Subcutaneous abdominal adipose tissue (tissue), 5 donors: Measurements from ENCODE around the gene SLCO1A2.

ENCODE experiments used
- H3K27ac ChIP-seq: one replicate; pipeline ENCODE4 v1.7.0; 2013; ENCODE audit warnings: low read depth, mild to moderate bottlenecking, inconsistent platforms, low read length, moderate library complexity
- H3K27me3 ChIP-seq, 5 donors: one replicate each; pipeline ENCODE4 v1.7.0; 2013; ENCODE audit warnings: low read length in 5 of 5, inconsistent platforms in 1 of 5; ENCODE audit not compliant: control insufficient read depth in 5 of 5, insufficient read depth in 4 of 5
- H3K36me3 ChIP-seq, 5 donors: one replicate each; pipeline ENCODE4 v1.7.0; 2013; ENCODE audit warnings: low read length in 5 of 5; ENCODE audit not compliant: control insufficient read depth in 5 of 5, insufficient read depth in 5 of 5
- H3K4me1 ChIP-seq, 5 donors: one replicate each; pipeline ENCODE4 v1.7.0; 2013; ENCODE audit warnings: low read length in 5 of 5, mild to moderate bottlenecking in 3 of 5, moderate library complexity in 1 of 5; ENCODE audit not compliant: control insufficient read depth in 5 of 5, insufficient read depth in 5 of 5
- H3K4me3 ChIP-seq, 5 donors: one replicate each; pipeline ENCODE4 v1.7.0; 2013; ENCODE audit warnings: low read length in 5 of 5, low read depth in 1 of 5
- H3K9ac ChIP-seq, 5 donors: one replicate each; pipeline ENCODE4 v1.7.0; 2013; ENCODE audit warnings: low read length in 5 of 5, mild to moderate bottlenecking in 4 of 5, moderate library complexity in 3 of 5
- H3K9me3 ChIP-seq, 5 donors: one replicate each; pipeline ENCODE4 v1.7.0; 2013; ENCODE audit warnings: low read length in 5 of 5; ENCODE audit not compliant: control insufficient read depth in 5 of 5
- donor health status: healthy.
- donor health status: healthy.
- donor health status: healthy.
- donor health status: healthy.
- donor health status: healthy.

The SLCO1A2 gene

GRCh38 chr12:21221778-21222177, 112.9 kb downstream of the SLCO1A2 start:
- Histone ChIP-seq H3K36me3 (no peaks in the 10 kb centered on the region), H3K9ac (no peak overlapping the region), H3K27ac (no peak overlapping the region), H3K9me3 (no peaks in the 10 kb centered on the region), H3K27me3 (no peaks in the 10 kb centered on the region), H3K4me3 (no peak overlapping the region), H3K4me1 (no peaks in the 10 kb centered on the region)

DNA sequence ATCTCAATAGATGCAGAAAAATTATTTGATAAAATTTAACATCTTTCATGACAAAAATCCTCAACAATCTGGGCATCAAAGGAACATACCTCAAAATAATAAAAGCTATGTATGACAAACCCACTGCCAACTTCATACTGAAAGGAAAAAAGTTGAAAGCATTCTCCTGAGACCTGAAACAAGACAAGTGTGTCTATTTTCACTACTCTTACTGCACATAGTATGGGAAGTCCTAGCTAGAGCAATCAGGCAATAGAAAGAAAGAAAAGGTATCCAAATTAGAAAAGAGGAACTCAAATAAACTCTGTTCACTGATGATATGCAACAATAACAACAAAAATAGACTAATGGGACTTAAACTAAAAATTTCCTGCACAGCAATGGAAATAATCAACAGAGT, 113.6 kb downstream of the SLCO1A2 start:
- no peak overlapping the region for H3K9ac ChIP-seq
- H3K4me3 ChIP-seq, result no peak overlapping the region
- no peaks in the 10 kb centered on the region for H3K36me3 ChIP-seq
- no peaks in the 10 kb centered on the region for H3K4me1 ChIP-seq
- no peaks in the 10 kb centered on the region for H3K9me3 ChIP-seq
- H3K27me3 ChIP-seq, result no peaks in the 10 kb centered on the region
- no peak overlapping the region for H3K27ac ChIP-seq

GRCh38 chr12:21220266-21220665, 114.5 kb downstream of the SLCO1A2 start:
- Histone ChIP-seq H3K4me1 (no peaks in the 10 kb centered on the region), H3K27ac (no peak overlapping the region), H3K4me3 (no peak overlapping the region), H3K36me3 (no peaks in the 10 kb centered on the region), H3K9ac (no peak overlapping the region), H3K9me3 (no peaks in the 10 kb centered on the region), H3K27me3 (no peaks in the 10 kb centered on the region)

DNA sequence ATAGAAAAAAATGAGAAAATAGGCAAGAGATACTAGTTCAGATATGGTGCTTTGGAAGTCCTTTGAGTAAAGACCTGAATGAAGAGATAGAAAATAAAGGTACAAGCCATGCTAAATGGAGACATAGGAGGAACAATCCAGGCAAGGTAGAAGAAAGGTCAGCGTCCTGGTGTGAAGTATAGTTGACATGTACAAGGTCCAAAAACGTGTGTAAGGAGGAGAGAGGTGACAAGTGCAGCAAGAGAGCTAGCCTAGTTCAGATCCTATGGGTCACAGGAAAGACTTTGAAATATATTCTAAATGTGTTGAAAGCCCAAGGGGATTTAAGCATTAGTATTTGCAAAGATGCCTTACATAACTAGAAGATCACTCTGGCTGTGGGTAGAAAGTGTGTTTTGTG, 115.5 kb downstream of the SLCO1A2 start:
- Histone ChIP-seq H3K4me1 (no peaks in the 10 kb centered on the region), H3K36me3 (no peaks in the 10 kb centered on the region), H3K4me3 (no peak overlapping the region), H3K27me3 (no peaks in the 10 kb centered on the region), H3K27ac (no peak overlapping the region), H3K9ac (no peak overlapping the region), H3K9me3 (no peaks in the 10 kb centered on the region)
